ENCODE data around the gene TMEM168. TPM values are rescaled to one million over a fixed set of nuclear protein-coding genes. Genes with fewer than 3 reads are reported as not detected.
"Not testable (repeated sequence)": the region's sequence is repeated elsewhere in the genome, so short reads cannot be mapped to it uniquely, and the experiment has no call there.

TMEM168 gene
- total RNA-seq, 1 donor from 2014 or later = 24.7 TPM

DNA sequence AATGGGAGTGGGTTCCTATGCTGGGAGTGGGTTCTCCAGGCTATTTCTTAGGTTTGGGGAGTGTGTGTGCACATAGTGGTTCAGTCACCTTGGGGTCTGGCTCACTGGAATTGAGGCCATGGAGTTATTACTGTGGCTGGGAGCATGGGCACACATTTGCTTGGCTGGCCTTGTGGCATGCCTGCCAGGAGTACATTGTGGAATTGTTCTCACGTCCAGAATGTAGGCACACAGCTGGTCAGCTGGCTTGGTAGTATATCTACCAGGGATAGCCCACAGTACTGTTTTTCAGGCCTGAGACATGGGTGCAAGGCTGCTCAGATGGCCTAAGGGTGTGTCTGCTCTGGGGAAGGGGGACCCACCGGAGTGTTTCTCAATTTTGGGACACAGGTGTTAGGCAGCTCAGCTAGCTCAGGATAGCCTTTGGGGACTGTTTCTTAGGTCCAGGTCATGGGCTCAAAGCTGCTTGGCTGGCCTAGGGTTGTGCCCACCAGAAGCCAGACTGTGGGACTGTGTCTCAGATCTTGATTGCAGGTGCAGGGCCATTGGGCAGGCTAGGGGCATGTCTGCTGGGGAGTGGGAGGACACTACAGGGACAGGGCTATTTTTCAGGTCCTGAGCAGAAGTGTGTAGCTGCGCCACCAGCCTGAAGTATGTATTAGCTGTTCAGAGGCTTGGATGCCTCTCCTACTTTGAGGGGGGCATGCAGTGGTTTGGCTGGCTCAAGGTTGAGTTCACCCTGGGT, 50.6 kb downstream of the TMEM168 start:
- TF ChIP-seq, protein P1, sequence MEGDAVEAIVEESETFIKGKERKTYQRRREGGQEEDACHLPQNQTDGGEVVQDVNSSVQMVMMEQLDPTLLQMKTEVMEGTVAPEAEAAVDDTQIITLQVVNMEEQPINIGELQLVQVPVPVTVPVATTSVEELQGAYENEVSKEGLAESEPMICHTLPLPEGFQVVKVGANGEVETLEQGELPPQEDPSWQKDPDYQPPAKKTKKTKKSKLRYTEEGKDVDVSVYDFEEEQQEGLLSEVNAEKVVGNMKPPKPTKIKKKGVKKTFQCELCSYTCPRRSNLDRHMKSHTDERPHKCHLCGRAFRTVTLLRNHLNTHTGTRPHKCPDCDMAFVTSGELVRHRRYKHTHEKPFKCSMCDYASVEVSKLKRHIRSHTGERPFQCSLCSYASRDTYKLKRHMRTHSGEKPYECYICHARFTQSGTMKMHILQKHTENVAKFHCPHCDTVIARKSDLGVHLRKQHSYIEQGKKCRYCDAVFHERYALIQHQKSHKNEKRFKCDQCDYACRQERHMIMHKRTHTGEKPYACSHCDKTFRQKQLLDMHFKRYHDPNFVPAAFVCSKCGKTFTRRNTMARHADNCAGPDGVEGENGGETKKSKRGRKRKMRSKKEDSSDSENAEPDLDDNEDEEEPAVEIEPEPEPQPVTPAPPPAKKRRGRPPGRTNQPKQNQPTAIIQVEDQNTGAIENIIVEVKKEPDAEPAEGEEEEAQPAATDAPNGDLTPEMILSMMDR (conservative IDR thresholded peaks at IDR 0.05) = no peak
- H3K9me3 Mint-ChIP-seq = peaks cover 11% of the 10 kb centered on the region
- H3K27me3 Mint-ChIP-seq = no peaks in the 10 kb centered on the region
- DNase-seq (ENCODE audit: extremely low spot score, unreplicated experiment) = no peak
- peaks cover 3% of the 10 kb centered on the region for H3K4me1 Mint-ChIP-seq (ENCODE audit: unreplicated experiment)
- H3K27ac Mint-ChIP-seq = no peak overlapping the region
- no peak overlapping the region for H3K4me3 Mint-ChIP-seq
- no peaks in the 10 kb centered on the region for H3K36me3 Mint-ChIP-seq

DNA sequence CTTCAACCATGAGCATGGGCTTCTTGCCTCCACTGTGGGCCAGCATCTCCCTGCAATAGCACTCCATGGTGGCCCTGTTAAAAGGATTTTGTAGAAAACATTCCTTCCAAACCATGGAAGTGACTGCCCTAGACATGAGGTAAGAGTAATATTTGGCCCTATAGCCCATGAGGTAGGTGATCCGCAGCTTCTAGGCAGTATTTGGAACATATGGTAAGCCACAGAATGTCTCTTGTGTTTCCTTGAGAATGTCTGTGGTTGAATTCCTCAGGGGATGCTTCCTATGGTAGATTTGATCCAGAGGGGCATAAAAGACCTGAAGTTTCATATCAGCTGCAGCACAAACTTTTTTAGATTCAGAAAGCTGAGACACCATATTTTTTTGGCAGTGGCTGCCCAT, 54.9 kb downstream of the TMEM168 start:
- H3K4me1 Mint-ChIP-seq (ENCODE audit: unreplicated experiment) = no peaks in the 10 kb centered on the region
- TF ChIP-seq, protein P1 (conservative IDR thresholded peaks at IDR 0.05) = no peak
- no peak overlapping the region for H3K27ac Mint-ChIP-seq
- no peaks in the 10 kb centered on the region for H3K27me3 Mint-ChIP-seq
- peaks cover 19% of the 10 kb centered on the region for H3K9me3 Mint-ChIP-seq
- DNase-seq (ENCODE audit: extremely low spot score, unreplicated experiment) = no peak
- H3K36me3 Mint-ChIP-seq = no peaks in the 10 kb centered on the region
- no peak overlapping the region for H3K4me3 Mint-ChIP-seq

DNA sequence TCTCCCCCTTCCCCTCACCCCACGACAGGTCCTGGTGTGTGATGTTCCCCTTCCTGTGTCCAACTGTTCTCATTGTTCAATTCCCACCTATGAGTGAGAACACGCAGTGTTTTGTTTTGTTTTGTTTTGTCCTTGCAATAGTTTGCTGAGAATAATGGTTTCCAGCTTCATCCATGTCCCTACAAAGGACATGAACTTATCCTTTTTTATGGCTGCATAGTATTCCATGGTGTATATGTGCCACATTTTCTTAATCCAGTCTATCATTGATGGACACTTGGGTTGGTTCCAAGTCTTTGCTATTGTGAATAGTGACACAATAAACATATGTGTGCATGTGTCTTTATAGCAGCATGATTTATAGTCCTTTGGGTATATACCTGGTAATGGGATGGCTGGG, 58.9 kb downstream of the TMEM168 start:
- H3K9me3 Mint-ChIP-seq = peaks cover 12% of the 10 kb centered on the region
- H3K36me3 Mint-ChIP-seq; H3K4me3 Mint-ChIP-seq; DNase-seq (ENCODE audit: extremely low spot score, unreplicated experiment); H3K27ac Mint-ChIP-seq; H3K4me1 Mint-ChIP-seq (ENCODE audit: unreplicated experiment); H3K27me3 Mint-ChIP-seq: not testable (repeated sequence)

DNA sequence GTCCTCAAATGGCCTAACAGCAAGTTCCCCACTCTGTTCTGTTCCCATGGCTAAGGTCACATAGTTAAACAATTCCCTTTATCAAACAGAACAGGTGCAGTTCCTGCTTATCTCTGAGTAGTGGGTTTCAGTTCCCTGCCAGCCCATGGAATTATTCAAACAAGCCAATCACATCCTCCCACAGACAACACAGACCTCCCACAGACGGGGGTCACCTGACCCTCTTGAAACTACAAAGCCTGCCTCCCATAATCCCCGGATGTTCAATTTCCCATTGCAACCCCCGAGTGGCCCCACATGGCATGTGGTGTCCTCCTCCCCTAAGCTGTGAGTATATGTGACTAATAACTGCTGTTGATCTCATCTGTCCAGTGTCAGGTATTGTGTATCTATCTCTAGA, 64.1 kb downstream of the TMEM168 start:
- Mint-ChIP-seq H3K27me3 (no peaks in the 10 kb centered on the region), H3K4me3 (no peak overlapping the region), H3K4me1 (ENCODE audit: unreplicated experiment) (no peaks in the 10 kb centered on the region), H3K27ac (no peak overlapping the region), H3K36me3 (no peaks in the 10 kb centered on the region), H3K9me3 (peaks cover 5% of the 10 kb centered on the region)
- TF ChIP-seq, protein P1 (conservative IDR thresholded peaks at IDR 0.05) = no peak
- no peak for DNase-seq (ENCODE audit: extremely low spot score, unreplicated experiment)

DNA sequence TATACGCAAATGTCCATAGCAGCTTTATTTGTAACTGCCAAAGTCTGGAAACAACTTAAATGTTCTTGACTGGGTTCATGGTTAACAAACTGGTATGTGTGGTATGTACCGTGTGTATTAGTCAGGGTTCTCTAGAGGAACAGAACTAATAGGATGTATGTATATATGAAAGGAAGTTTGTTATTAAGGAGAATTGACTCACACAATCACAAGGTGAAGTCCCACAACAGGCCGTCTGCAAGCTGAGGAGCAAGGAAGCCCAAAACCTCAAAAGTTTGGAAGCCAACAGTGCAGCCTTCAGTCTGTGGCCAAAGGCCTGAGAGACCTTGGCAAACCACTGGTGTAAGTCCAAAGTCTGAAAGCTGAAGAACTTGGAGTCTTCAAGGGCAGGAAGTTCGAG, 66.8 kb downstream of the TMEM168 start:
- no peak overlapping the region for H3K4me3 Mint-ChIP-seq
- no peaks in the 10 kb centered on the region for H3K4me1 Mint-ChIP-seq (ENCODE audit: unreplicated experiment)
- H3K9me3 Mint-ChIP-seq = peaks cover 5% of the 10 kb centered on the region
- H3K36me3 Mint-ChIP-seq = no peaks in the 10 kb centered on the region
- TF ChIP-seq, protein P1 (conservative IDR thresholded peaks at IDR 0.05) = no peak
- H3K27me3 Mint-ChIP-seq = no peaks in the 10 kb centered on the region
- no peak for DNase-seq (ENCODE audit: extremely low spot score, unreplicated experiment)
- no peak overlapping the region for H3K27ac Mint-ChIP-seq

DNA sequence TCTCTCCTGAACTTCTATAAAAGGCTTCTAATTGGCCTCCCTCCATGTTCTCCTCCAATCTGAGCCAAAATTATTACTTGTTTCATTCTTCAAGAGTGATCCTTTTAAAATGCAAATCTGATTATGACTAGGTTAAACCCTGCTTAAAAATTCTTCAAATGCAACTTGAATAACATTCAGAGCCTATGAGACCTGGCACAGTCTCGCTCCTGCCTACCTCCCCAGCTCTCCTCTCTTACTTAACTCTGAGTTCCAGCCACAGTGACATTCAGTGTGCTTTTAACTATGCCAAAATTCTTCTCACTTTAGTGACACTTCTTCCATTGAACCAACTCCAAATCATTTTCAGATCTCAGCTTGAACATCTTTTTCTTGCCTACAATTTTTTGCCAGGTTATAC, 68.8 kb downstream of the TMEM168 start:
- TF ChIP-seq, protein P1 (conservative IDR thresholded peaks at IDR 0.05) = no peak
- Mint-ChIP-seq H3K9me3 (peaks cover 5% of the 10 kb centered on the region), H3K27ac (no peak overlapping the region), H3K36me3 (no peaks in the 10 kb centered on the region), H3K4me3 (no peak overlapping the region), H3K27me3 (no peaks in the 10 kb centered on the region), H3K4me1 (ENCODE audit: unreplicated experiment) (no peaks in the 10 kb centered on the region)
- DNase-seq (ENCODE audit: extremely low spot score, unreplicated experiment) = no peak

All from type B pancreatic cell (in vitro differentiated cells).